Measurements from ENCODE around the gene C5orf46. TPM values are rescaled to one million over a fixed set of nuclear protein-coding genes. Genes with fewer than 3 reads are reported as not detected.

The C5orf46 gene
- total and polyA plus RNA-seq, 2 donors (not counting 3 experiments of a cell fraction or from before 2014, with no cell fraction given), result 0.66 TPM; not detected in 1

DNA sequence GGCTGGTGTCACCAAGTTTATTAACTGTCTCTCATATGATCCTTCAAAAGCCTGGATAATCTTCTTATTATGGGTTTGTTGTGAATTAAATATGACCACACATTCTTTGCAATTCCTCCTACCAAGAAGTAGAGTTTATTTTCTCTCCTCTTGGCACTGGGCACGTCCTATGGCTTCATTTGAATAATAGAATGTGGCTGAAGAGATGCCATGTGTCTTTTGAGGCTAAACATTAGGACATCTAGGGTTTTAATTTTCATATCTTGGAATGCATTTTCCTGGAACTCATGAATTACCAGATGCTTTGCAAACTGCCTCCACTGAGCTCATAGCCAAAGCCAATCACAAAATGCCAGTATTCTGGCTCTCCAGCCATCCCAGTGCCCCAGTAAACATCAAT is 47.8 kb downstream of the C5orf46 start:
- TF ChIP-seq, protein P1, sequence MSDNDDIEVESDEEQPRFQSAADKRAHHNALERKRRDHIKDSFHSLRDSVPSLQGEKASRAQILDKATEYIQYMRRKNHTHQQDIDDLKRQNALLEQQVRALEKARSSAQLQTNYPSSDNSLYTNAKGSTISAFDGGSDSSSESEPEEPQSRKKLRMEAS (IDR thresholded peaks at IDR 0.05; ENCODE audit: insufficient read depth, insufficient read length), result no peak
- TF ChIP-seq MYC (IDR thresholded peaks at IDR 0.05; ENCODE audit: low read depth, low read length) (no peak), POLR2A (IDR thresholded peaks at IDR 0.05; ENCODE audit: low read depth, low read length) (no peak), EZH2 (IDR thresholded peaks at IDR 0.05; ENCODE audit: borderline replicate concordance, low read depth, low read length, severe bottlenecking) (no peak), POLR2AphosphoS5 (IDR thresholded peaks at IDR 0.05; ENCODE audit: insufficient read depth, low read depth, low read length) (no peak), FOS (IDR thresholded peaks at IDR 0.05; ENCODE audit: borderline replicate concordance, insufficient read depth, low read length) (no peak), JUN (IDR thresholded peaks at IDR 0.05; ENCODE audit: borderline replicate concordance, insufficient read depth, insufficient read length, low read depth) (no peak), GATA2 (IDR thresholded peaks at IDR 0.05; ENCODE audit: insufficient read depth, insufficient read length, low read depth, low read length) (no peak)
- TF ChIP-seq, protein P2, sequence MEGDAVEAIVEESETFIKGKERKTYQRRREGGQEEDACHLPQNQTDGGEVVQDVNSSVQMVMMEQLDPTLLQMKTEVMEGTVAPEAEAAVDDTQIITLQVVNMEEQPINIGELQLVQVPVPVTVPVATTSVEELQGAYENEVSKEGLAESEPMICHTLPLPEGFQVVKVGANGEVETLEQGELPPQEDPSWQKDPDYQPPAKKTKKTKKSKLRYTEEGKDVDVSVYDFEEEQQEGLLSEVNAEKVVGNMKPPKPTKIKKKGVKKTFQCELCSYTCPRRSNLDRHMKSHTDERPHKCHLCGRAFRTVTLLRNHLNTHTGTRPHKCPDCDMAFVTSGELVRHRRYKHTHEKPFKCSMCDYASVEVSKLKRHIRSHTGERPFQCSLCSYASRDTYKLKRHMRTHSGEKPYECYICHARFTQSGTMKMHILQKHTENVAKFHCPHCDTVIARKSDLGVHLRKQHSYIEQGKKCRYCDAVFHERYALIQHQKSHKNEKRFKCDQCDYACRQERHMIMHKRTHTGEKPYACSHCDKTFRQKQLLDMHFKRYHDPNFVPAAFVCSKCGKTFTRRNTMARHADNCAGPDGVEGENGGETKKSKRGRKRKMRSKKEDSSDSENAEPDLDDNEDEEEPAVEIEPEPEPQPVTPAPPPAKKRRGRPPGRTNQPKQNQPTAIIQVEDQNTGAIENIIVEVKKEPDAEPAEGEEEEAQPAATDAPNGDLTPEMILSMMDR (IDR thresholded peaks at IDR 0.05; ENCODE audit: extremely low read depth in 1 of 2, insufficient read depth in 1 of 2, low read depth in 1 of 2, low read length in 2 of 2), result no peak
- FAIRE-seq (no peak), DNase-seq (ENCODE audit: low read depth, low spot score) (no peak)
- Histone ChIP-seq H3K27ac (ENCODE audit: insufficient read depth, low read depth, low read length) (no peak overlapping the region), H3K4me2 (ENCODE audit: insufficient read depth, low read length) (no peak overlapping the region), H3K36me3 (ENCODE audit: control insufficient read depth in 2 of 2, extremely low read depth in 1 of 2, insufficient read depth in 2 of 2, low read length in 2 of 2) (no peaks in the 10 kb centered on the region), H3K4me1 (ENCODE audit: control insufficient read depth, extremely low read depth, insufficient read depth, low read length) (no peaks in the 10 kb centered on the region), H4K20me1 (replicated peaks; ENCODE audit: control insufficient read depth, extremely low read depth, insufficient read depth, low read length) (no peaks in the 10 kb centered on the region), H3K9me3 (replicated peaks; ENCODE audit: control insufficient read depth, insufficient read depth, low read length) (no peaks in the 10 kb centered on the region), H3K9ac (replicated peaks; ENCODE audit: extremely low read depth, insufficient read depth, low read length) (no peak overlapping the region), H3K4me3 (replicated peaks in 1 of 3; ENCODE audit: insufficient read depth in 1 of 3, low read depth in 1 of 3, low read length in 3 of 3) (no peak overlapping the region), H3K79me2 (ENCODE audit: control insufficient read depth, insufficient read depth, low read length) (no peaks in the 10 kb centered on the region), H2AFZ (ENCODE audit: low read depth, low read length) (no peak overlapping the region), H3K9me1 (replicated peaks; ENCODE audit: control insufficient read depth, extremely low read depth, insufficient read depth, low read length) (no peaks in the 10 kb centered on the region), H3K27me3 (ENCODE audit: control insufficient read depth in 2 of 2, insufficient read depth in 2 of 2, low read length in 2 of 2) (no peaks in the 10 kb centered on the region)
- POLR2A ChIA-PET, result no interaction called here
- no TSS peak for BruUV-seq (replicated peaks)
- dilution Hi-C loops (cut with MboI; ENCODE audit: extremely low pct_ligation_motif_present, low sequenced_read_pairs), result no loop called here
- intact Hi-C loops (cut with micrococcal nuclease), result loop anchor here (2.0 to 10.0 kb wide), 2 partner anchors 262 to 516 kb away; no protein-coding TSS in a partner anchor
- CTCF ChIA-PET, result interaction anchor here (0.9 to 12.6 kb wide), 29 partner anchors 10 to 872 kb away, joined by 3 to 170 read pairs (median 5); no protein-coding TSS in a partner anchor

All from endothelial cell of umbilical vein (primary cell).